Cardiac septum (tissue), 1 donor: ENCODE measurements around the gene WNK4. TPM values are rescaled to one million over a fixed set of nuclear protein-coding genes. Genes with fewer than 3 reads are reported as not detected.
A peak's percentile ranks its signal among the peaks of the same experiment; 100 is the strongest.

Experiments
- DNase-seq: peaks from one replicate; pipeline ENCODE4 v3.0.0-alpha.2; 2020; ENCODE audit warnings: low spot score
- intact Hi-C: fragments of 100-400 bp; cut with DNase I; formaldehyde crosslinking; loops from one replicate; pipeline ENCODE4 v1.14.0; 2022
- microRNA-seq: library from miRNA; unstranded; fragments of <30 nt; microRNA quantifications from one replicate; pipeline ENCODE4 v1.2.0, GENCODE V29; 2020
- total RNA-seq: library from RNA; stranded (reverse); fragmentation: NEBNext Ultra II Directional; extraction: Animal tissue kit (Norgen Biotek cat#: 25700); gene quantifications from one replicate; pipeline ENCODE4 v1.2.1, GENCODE V29; 2021
- donor health status: DM: no; HTN: no; CAD: no.

Gene WNK4
- total RNA-seq, 1 donor from 2014 or later, result not detected

DNA sequence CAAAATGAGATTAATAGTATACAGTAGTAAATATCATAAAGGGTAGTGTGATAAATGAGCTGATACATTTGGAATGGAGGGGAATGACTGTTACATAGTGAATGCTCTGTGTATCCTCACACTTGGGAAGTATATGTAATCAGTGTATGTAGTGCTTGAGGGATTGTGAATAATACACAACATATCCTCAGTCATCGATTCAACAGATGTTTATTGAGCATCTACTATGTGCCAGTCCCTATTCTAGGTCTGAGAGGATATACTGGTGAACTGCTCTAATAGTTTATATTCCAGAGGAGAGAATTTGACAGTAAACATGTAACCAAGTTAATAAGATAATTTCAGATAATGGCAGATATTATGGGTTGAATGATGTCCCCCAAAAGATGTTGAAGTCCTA, 47.1 kb downstream of the WNK4 start:
- intact Hi-C loops, result no loop called here

GRCh38 chr17:42830971-42831370, 50.6 kb downstream of the WNK4 start:
- intact Hi-C loops, result loop anchor here (5.0 kb wide), 1 partner anchor 166 kb away; the partner anchor contains the start of gene RPL27
- DNase-seq, result no peak

More for the DNA sequence above, 47.1 kb downstream of the WNK4 start:
- no peak for DNase-seq

DNA sequence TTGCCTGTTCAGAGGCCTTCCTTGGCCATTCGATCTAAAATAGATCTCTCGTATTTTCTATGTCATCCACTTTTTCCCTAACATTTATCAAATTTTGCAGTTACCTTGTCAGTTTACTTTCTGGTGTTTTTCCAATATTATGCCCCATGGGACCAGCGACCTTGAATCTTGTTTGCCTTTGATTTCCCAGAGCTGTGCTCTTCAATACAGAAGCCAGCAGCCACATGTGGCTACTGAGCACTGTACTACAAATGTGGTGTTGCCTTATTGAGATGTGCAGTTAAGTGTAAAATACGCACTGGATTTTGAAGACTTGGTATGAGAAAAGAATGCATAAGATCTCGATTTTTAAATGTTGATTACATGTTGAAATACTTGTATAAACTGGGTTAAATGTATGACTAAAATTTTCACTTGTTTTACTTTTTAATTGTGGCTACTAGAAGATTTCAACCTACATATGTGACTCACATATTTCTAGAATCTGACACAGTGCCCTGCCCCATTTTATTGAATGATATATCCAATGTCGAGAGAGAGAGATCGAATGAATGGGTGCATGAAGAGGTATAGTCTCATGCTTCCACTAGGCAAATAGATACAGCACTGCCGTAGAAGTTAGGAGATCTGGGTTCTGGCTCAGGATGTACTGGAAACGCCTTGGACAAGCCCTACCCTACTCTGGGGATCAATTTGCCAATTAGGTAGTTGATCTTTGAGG, 52.0 kb downstream of the WNK4 start:
- intact Hi-C loops, result loop anchor here (5.0 kb wide), 1 partner anchor 165 kb away; the partner anchor contains the start of gene RPL27
- no peak for DNase-seq

GRCh38 chr17:42832934-42833766, 52.7 kb downstream of the WNK4 start, which contains the start of gene PSME3:
Gene PSME3 (plus strand): TSS chr17:42833397. CDS start chr17:42833632, 235 bp downstream.
- intact Hi-C loops, result loop anchor here (5.0 kb wide), 1 partner anchor 164 kb away; the partner anchor contains the start of gene RPL27

GRCh38 chr17:42833767-42834422, 53.5 kb downstream of the WNK4 start:
- intact Hi-C loops, result loop anchor here (5.0 kb wide), 1 partner anchor 163 kb away; the partner anchor contains the start of gene RPL27
- no peak for DNase-seq

More at GRCh38 chr17:42832934-42833766, 52.7 kb downstream of the WNK4 start, which contains the start of gene PSME3:
- peak; percentile 96 for DNase-seq

DNA sequence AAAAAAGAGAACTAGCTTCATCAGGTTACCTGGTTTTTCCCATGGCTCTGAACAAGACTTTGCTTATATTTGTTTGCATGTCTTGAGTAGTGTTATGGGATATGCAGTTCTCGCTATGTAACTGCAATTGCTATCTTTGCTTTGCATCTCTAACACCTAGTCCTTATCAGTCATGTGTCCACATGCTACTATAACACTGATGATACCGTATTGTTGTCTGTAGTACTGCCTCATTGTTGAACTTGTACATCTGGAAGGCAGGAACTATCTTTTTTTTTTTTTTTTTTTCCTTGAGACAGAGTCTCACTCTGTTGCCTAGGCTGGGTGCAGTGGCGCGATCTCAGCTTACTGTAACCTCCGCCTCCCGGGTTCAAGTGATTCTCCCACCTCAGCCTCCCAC, 55.3 kb downstream of the WNK4 start:
- DNase-seq, result no peak
- intact Hi-C loops, result no loop called here

DNA sequence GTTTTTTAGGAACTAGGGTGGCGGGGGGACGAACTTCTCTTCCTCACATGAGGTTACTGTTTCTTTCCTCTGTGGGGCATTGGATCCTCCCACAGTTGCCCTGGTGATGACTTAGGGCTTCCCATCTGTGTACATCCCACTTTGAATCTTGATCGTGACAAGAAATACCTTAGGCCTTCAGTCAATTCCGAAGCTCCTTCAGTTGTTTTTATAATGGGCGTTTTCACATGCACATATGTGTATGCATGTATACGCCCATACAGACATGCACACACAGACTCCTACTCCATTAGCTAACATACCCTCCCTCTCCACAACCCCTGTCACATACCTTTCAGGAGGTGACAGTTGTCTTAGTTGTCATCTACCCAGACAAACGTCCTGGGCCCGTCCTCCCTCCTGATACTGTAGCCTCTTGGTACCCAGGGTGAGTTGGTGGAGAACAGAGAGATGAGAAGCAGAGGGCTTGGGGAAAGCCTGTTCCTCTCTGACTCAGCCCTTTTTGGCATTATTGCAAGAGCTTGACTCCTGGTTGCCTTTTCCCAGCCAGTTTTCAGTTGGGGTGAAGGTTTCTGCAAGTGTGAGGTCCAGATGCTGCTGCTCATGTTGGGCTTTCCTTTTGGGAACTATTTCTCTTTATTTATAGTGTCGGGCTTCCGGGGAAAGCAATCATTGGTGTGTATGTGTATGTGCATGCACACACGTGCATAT, 61.7 kb downstream of the WNK4 start:
- no peak for DNase-seq
- intact Hi-C loops, result no loop called here

- intact Hi-C loops, result loop anchor here (1.0 kb wide), 1 partner anchor 94 kb away; no protein-coding TSS in a partner anchor
- DNase-seq, result no peak
Measured at GRCh38 chr17:42843358-42843934, 63.0 kb downstream of the WNK4 start.

DNA sequence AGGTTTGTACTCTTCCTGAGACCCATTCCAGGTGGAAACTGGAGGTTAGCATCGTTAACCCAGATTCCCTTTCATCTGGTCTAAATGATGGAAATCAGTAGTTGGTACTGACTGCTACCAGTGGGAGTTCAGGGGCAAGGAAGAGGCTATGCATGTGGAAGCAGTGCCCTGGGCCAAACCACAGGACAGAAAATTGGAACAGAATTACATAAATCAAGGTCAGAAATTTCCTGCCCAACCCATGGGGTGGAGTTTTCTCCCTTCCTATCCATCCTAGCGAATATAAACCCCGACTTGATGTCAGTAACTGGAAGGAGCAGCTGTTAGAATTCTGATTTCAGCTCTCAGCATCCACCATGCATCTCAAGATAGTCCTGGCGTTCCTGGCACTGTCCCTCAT, 63.9 kb downstream of the WNK4 start, which contains the start of gene AOC2:
Gene AOC2, plus strand, starts transcription at position 310 of the 400 bp plus-strand sequence. Its CDS starts 47 bp downstream, at position 357.
- DNase-seq, result no peak
- intact Hi-C loops, result no loop called here

DNA sequence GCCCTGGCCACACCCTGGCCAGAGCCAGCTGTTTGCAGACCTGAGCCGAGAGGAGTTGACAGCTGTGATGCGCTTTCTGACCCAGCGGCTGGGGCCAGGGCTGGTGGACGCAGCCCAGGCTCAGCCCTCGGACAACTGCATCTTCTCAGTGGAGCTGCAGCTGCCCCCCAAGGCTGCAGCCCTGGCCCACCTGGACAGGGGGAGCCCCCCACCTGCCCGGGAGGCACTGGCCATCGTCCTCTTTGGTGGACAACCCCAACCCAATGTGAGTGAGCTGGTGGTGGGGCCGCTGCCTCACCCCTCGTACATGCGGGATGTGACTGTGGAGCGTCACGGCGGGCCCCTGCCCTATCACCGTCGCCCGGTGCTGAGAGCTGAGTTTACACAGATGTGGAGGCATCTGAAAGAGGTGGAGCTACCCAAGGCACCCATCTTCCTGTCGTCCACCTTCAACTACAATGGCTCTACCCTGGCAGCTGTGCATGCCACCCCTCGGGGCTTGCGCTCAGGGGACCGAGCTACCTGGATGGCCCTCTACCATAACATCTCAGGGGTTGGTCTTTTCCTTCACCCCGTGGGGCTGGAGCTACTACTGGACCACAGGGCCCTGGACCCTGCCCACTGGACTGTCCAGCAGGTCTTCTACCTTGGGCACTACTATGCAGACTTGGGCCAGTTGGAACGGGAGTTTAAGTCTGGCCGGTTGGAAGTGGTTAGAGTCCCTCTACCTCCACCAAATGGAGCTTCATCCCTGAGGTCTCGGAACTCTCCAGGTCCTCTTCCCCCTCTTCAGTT, 64.5 kb downstream of the WNK4 start:
- intact Hi-C loops, result loop anchor here (5.0 kb wide), 1 partner anchor 82 kb away; no protein-coding TSS in a partner anchor
- DNase-seq, result no peak

DNA sequence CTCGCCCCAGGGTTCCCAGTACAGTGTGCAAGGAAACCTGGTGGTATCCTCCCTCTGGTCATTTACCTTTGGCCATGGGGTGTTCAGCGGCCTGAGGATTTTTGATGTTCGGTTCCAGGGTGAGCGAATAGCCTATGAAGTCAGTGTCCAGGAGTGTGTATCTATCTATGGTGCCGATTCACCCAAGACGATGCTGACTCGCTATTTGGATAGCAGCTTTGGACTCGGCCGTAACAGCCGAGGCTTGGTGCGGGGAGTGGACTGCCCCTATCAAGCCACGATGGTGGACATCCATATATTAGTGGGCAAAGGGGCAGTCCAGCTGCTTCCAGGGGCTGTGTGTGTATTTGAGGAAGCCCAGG, 65.1 kb downstream of the WNK4 start:
- no peak for DNase-seq
- intact Hi-C loops, result loop anchor here (5.0 kb wide), 1 partner anchor 82 kb away; no protein-coding TSS in a partner anchor

DNA sequence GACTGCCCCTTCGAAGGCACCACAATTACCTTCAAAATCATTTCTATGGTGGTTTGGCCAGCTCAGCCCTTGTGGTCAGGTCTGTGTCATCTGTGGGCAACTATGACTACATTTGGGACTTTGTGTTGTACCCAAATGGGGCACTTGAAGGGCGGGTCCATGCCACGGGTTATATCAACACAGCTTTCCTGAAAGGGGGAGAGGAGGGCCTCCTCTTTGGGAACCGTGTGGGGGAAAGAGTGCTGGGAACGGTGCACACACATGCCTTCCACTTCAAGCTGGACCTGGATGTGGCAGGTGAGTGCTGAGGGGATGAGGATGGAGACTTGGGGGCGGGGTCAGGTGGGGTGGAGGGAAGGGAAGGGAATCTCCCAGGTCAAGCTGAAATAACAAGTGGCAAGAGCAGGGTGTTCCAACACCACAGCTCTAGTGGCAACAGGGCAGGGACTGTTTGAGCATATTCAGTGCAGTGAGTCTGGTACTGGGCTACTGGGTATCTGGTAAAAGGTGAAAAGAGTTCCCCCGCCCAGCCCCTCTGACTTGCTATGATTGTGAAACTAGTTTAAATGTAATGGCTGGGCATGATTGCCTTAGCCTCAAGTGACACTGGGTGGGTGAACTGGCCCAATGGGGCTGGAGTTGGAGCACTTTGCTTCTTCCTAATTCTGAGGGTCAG, 65.6 kb downstream of the WNK4 start:
- DNase-seq, result no peak
- intact Hi-C loops, result loop anchor here (5.0 kb wide), 1 partner anchor 81 kb away; no protein-coding TSS in a partner anchor

Small RNA genes within 50 kb of the gene (microRNA-seq; reads per million reads assigned to microRNA genes)
- not detected for gene MIR6781

Other genes with a start within 250 kb of the WNK4 start
- 12.1 TPM for gene NAGLU, start 244.4 kb upstream of the WNK4 start, total RNA-seq
- 0.83 TPM for gene HSD17B1, start 227.7 kb upstream of the WNK4 start, total RNA-seq
- gene COASY, start 218.5 kb upstream of the WNK4 start, total RNA-seq, result 33.4 TPM
- gene MLX, start 213.5 kb upstream of the WNK4 start, total RNA-seq, result 43.1 TPM
- 1.8 TPM for gene PSMC3IP, start 202.9 kb upstream of the WNK4 start, total RNA-seq
- 21.3 TPM for gene RETREG3, start 171.2 kb upstream of the WNK4 start, total RNA-seq
- gene TUBG1, start 170.9 kb upstream of the WNK4 start, total RNA-seq, result 45.6 TPM
- gene TUBG2, start 121.3 kb upstream of the WNK4 start, total RNA-seq, result 21.9 TPM
- 20.2 TPM for gene PLEKHH3, start 103.6 kb upstream of the WNK4 start, total RNA-seq
- 1.2 TPM for gene CCR10, start 98.8 kb upstream of the WNK4 start, total RNA-seq
- 7.0 TPM for gene CNTNAP1, start 98.1 kb upstream of the WNK4 start, total RNA-seq
- gene EZH1, start 35.6 kb upstream of the WNK4 start, total RNA-seq, result 45.4 TPM
- 45.8 TPM for gene RAMP2, start 19.4 kb upstream of the WNK4 start, total RNA-seq
- 32.3 TPM for gene VPS25, start 7.2 kb upstream of the WNK4 start, total RNA-seq
- gene COA3, start 18.1 kb downstream of the WNK4 start, total RNA-seq, result 61.4 TPM
- gene CNTD1, start 18.3 kb downstream of the WNK4 start, total RNA-seq, result not detected
- gene BECN1, start 43.7 kb downstream of the WNK4 start, total RNA-seq, result 84.3 TPM
- 66.9 TPM for gene PSME3, start 52.8 kb downstream of the WNK4 start, total RNA-seq
- gene AOC2, start 64.0 kb downstream of the WNK4 start, total RNA-seq, result 0.89 TPM
- 12.9 TPM for gene AOC3, start 70.6 kb downstream of the WNK4 start, total RNA-seq
- not detected for gene G6PC1, start 120.2 kb downstream of the WNK4 start, total RNA-seq
- gene AARSD1, start 183.8 kb downstream of the WNK4 start, total RNA-seq, result 27.0 TPM
- gene PTGES3L, start 199.5 kb downstream of the WNK4 start, total RNA-seq, result 51.2 TPM
- gene RUNDC1, start 200.0 kb downstream of the WNK4 start, total RNA-seq, result 14.8 TPM
- gene RPL27, start 217.8 kb downstream of the WNK4 start, total RNA-seq, result 536 TPM
- 13.7 TPM for gene IFI35, start 226.2 kb downstream of the WNK4 start, total RNA-seq
- gene VAT1, start 241.8 kb downstream of the WNK4 start, total RNA-seq, result 81.3 TPM
- 0.89 TPM for gene RND2, start 244.6 kb downstream of the WNK4 start, total RNA-seq